ENCODE measurements around the gene SEPTIN7. TPM values are rescaled to one million over a fixed set of nuclear protein-coding genes. Genes with fewer than 3 reads are reported as not detected.
A peak's percentile ranks its signal among the peaks of the same experiment; 100 is the strongest.
"Not testable (repeated sequence)": the region's sequence is repeated elsewhere in the genome, so short reads cannot be mapped to it uniquely, and the experiment has no call there.

SEPTIN7 gene
- total RNA-seq: 37.2 TPM

DNA sequence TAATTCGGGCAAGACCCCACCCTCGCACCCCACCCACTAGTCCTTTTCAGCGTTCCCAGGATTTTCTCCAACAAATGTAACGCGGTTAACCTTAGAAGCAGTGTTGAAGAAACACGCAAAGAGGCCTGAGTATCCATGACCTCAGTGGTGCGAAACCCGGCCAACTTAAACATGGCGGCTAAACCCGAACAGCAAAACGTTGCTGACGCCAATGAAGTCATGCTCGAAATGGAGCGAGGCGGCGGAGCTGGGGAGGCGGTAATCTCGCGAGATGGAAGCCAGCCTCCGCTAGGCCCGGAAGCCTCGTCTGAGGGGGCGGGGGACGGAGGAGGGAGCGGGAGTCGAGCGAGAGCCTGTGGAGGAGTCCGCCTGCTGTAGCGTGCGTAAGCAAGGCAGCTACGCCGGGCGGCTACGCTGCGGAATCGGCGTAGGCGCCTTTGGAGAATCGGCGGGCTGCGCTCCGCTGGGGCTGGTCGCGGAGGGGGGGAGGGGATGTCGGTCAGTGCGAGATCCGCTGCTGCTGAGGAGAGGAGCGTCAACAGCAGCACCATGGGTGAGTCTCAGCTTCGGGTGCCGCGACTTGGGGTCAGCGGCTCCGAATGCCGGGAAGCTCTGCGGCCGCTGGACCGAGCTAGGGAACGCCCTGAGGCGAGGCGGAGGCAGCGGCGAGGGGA is at the start of gene SEPTIN7:
Gene SEPTIN7, plus strand, starts transcription at position 340 of the 674 bp plus-strand sequence. Its CDS starts 153 bp downstream, at position 493.
- DNase-seq (ENCODE audit: low spot score) (peak; percentile 99), ATAC-seq (peak; percentile 92)

DNA sequence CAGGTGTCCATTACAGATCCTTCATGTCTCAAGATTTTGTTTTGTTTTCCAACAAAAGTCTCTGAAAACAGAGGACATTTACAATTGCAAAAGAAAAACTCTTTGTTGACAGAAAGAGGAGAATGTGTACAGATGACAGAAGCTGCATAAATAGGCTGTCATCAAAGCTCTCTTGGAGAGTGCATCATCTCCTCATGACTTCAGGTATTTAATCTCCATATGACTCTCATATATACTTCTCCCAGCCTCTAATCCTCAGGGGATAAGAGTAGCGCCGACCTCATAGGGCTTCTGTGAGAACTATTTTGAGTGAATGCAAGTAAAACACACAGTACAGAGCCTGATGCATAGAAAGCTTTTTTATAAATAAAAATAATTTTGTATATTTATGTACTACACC is 48.1 kb upstream of the SEPTIN7 start:
- ATAC-seq (no peak), DNase-seq (ENCODE audit: low spot score) (no peak)

DNA sequence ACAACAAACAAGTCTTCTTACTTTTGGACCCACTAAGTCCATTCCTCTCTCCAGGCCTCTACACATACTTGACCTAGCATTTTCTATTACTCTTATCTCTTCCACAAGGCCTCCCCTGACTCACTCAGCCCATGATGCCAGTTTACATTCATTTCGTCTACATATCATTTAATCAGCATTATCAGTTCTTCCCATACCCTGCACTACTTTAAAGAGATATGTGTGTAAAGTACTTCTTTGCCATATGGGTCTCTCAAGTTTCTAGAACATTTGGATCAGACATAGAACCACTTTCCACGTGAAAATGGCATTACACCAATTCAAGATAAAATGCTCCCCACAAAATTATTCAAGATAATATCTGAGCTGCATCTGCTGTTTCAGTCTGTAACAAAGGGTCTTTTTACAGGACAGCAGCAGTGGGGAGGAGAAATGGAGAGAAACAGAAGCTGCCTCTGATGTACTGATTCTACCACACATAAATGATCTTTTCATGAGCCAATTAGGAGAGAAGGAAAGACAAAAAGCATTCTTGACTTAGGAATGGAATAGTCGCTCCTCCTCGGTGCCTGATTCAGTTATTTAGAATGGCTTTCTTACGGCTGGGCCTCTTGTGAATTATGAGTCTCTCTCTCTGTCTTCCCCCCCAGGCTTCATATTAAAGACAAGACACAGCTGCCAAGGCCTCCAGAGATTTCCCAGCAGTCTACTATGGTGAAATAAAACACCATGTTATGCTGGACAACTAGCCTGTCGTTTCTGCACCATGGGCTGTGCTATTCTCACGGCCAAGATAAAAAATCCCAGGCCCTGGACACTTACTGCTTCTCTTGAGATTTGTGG is 46.9 kb upstream of the SEPTIN7 start:
- ATAC-seq (no peak), DNase-seq (ENCODE audit: low spot score) (no peak)

DNA sequence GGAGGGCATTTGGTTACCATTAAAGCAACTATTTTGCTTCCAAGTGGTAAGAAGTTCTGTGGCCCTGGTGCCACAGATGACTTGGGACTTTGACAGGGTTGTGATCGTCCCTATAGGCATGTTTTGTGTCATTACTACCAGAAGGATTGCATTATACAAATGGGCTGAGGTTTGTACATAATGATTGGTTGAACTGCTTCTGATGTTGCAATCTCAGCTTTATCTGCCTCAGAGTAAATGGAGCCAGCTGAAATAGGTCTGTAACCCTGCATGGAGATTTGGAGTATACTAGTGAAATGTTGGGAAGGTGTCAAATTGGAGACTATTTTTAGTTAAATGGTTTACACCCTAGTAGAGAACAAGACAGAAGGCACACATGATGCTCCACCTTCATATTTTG is 46.1 kb upstream of the SEPTIN7 start:
- peak; percentile 73 for ATAC-seq

DNA sequence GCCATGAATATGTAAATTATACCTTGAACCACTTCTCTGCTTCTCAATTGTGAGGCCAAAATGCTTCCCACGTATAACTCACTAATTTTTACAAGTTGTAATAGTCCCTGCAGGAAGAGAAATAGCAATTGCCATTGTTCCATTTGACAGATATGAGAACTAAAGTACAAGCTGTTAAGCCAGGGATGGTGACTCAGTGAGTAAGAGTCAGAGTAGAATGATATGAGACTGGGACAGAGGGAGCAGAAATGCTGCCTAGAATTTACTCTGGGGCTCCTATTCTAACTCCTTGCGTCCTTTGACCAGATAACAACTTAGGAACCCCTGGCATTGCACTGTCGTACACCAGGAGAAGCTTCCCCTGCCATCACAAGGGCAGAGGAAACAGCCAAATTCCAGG is 45.1 kb upstream of the SEPTIN7 start:
- ATAC-seq (no peak), DNase-seq (ENCODE audit: low spot score) (no peak)

More for the DNA sequence above, 46.1 kb upstream of the SEPTIN7 start:
- no peak for DNase-seq (ENCODE audit: low spot score)

DNA sequence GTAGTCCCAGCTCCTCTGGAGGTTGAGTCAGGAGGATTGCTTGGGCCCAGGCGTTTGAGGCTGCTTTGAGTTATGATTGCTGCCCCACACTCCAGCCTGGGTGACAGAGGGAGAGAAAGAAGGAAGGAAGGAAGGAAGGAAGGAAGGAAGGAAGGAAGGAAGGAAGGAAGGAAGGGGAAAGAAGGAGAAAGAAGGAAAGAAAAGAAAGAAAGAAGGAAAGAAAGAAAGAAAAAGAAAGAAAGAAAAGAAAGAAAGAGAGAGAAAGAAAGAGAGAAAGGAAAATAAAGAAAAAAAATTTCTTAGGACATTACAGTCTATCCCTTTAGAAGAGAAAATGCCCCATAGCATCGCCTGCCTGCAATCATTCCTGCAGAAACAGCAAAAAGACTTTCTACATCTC is 44.4 kb upstream of the SEPTIN7 start:
- not testable (repeated sequence) for ATAC-seq; DNase-seq (ENCODE audit: low spot score)

DNA sequence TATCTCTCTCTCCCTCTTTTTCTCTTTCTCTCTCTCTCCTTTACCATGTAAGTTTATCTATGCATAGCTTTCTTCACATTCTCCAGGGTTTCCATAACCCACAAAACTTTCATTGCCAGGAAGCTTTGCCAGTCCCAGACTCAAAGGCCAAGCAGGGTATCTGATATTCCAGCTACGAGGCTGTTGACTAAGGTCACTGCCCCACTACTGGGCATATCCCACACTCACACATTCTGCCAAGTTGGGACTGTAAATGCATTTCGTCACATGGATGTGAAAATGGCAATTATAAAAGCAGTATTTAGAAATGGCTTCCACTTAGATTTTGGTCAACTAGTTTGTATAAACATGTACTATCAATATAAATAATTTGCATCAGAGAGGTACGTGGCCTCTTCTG is 43.3 kb upstream of the SEPTIN7 start:
- ATAC-seq (peak; percentile 92), DNase-seq (ENCODE audit: low spot score) (peak; percentile 58)

DNA sequence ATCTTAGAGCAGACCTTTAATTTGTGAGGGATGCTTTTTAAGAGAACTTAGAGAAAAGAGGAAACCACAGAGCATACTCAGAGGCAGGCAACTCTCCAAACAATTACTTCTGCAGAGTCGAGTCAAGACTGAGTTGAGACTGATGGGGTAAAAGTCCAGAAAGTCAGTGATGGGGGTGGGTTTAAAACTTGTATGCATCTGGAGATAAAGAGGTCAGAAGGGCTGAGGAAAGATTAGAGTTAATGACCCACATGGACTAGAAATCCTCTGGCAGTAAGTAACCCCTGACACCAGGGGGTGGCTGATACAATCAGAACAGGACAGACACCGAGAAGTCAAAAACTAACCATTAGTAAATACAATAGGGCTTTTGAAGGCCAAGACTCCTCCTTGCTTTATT is 42.4 kb upstream of the SEPTIN7 start:
- DNase-seq (ENCODE audit: low spot score) (no peak), ATAC-seq (peak; percentile 16)

DNA sequence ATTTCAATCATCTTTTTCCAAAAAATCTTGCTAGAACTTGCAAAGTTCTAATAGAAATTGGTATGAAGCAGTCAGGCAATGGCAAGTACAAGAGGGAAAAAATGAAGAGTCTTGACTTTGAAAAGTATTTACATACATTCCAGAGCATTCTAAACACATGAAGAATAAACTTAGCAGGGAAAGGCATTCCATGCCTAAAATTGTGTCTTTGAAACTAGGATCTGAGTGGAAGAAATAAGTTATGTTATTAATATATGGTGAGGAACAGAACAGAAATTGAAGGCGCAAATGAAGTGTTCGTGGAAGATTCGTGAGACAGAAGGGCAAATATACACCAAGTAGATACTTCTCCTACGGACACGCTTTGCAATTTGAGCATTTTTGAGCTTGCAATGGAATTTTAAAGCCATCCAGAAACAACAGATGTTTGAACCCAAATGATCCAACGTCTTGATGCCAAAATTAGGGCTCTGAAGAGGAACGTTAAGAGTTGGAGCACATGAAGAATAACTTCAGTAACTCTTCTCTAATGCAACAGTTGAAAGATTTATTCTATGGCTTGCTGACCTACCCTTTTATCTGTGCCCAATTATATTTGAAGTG is 40.6 kb upstream of the SEPTIN7 start:
- ATAC-seq: no peak

DNA sequence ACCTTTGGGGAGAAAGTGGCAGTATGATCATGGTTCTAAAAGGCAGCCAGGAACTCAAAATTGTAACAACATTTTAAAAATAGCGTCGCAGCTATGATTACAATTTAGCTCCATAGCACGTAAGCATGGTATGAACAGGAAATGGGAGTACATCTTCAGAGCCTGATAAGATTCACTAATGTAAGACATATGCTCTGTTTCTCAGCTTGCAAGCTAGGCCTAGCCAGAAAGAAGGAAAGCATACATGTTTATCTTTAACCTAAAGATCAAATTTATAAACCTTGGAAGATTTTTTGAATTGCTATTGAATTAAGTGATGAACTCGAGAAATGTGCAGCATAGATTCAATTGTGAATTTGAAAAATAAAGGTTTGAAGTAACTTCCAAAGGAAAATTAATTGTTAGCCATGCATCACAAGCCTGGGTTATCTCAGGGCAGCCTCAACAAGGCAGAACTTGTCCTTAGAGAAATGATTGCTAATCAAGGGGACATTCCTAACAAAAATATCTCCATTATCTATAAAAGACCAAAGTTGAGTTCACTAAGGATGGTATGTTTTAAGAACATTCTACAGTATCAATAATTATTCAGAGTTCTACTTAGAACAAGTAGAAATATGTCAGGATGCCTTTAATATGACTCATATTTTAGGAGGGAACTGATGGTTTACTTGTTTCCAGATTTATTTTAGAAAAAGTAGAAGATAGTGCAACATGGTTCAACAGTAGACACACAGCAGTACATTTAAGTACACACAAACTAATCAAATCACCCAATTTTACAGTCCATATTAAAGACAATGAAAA is 38.8 kb upstream of the SEPTIN7 start:
- peak; percentile 19 for ATAC-seq
- no peak for DNase-seq (ENCODE audit: low spot score)

More for the DNA sequence above, 40.6 kb upstream of the SEPTIN7 start:
- no peak for DNase-seq (ENCODE audit: low spot score)

DNA sequence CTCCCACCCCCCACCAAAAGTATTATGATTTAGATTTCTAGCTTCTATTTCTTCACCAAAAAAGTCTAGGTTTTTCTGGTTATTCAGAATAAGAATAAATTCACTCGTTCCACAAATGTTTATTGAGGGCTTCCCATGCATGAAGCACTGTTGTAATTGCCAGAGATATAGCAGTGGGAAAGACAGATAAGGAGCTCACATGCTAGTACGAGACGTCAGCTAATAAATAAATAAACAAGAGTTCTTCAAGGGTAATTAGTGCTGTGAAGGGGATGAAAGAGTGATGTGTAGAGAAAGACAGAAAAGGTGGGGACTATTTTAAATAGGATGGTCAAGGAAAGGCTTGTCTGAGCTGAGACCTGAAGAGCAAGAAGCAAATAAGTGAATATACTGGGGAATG is 38.1 kb upstream of the SEPTIN7 start:
- DNase-seq (ENCODE audit: low spot score): no peak
- ATAC-seq: no peak

DNA sequence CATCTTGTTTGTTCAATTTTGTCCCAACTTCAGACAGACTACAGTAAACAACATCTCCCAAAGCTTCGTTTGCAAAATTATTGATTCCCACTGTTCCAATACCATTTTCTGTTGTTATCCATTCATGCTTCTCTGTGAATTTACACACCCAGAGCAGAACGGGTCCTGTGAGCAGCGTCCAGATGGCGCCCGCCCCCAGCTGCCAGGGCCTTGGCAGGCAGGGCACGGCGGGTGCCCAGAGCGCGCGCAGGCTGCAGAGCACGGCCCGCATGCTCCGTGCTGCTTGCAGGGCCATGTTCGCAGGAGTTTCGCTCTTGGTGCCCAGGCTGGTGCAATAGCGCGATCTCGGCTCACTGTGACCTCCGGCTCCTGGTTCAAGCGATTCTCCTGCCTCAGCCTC is 32.5 kb upstream of the SEPTIN7 start:
- ATAC-seq (no peak), DNase-seq (ENCODE audit: low spot score) (no peak)

DNA sequence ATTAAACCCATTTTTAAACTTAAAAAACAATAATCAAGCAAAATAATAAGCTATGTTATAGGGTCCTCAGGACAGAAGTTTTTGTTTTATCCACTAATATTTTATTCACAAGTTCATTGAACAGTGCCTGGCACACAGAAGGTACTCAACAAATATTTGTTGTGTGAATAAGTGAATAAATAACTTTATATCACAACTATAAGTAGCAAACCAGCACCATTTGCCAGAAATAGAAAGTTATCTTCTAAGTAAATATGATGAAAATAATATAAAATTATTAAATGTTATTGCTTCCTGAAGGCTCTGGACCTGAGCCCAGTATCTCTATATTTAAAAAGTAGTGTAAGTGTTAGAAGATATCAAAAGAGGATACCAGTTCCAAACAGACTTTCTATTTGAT is 29.1 kb upstream of the SEPTIN7 start:
- ATAC-seq: no peak

DNA sequence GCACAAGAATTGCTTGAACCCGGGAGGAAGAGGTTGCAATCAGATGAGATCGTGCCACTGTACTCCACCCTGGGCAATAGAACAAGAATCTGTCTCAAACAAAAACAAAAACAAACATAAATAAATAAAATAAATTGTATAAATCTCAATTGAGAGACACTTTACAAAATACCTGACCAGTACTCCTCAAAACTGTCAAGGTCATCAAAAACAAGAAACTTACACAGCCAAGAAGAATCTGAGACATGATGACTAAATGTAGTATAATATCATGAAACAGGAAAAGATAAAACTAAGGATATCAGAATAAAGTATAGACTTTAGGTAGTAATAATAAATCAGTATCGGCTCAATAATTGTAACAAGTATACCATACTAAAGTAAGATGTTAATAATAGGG is 26.9 kb upstream of the SEPTIN7 start:
- no peak for DNase-seq (ENCODE audit: low spot score)
- ATAC-seq: no peak

More for the DNA sequence above, 29.1 kb upstream of the SEPTIN7 start:
- DNase-seq (ENCODE audit: low spot score): no peak

DNA sequence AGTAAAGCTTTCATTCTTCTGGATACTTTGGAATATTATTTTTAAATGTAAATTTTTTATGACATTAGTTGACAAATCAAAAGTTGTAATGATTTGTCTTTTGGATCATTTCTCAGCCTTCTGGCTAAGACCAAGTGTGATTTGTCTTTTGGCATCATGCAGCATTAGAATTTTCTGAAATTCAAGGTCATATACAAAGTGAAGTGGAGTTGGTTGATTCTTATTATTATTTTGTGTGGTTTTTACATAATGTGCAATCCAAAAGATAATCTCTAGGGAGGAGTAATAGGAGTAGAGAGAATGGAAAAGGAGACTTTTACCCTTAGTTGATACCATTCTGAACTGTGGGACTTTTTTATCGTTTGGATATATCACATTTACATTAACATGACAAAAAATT is 24.2 kb upstream of the SEPTIN7 start:
- DNase-seq (ENCODE audit: low spot score): no peak
- ATAC-seq: no peak

DNA sequence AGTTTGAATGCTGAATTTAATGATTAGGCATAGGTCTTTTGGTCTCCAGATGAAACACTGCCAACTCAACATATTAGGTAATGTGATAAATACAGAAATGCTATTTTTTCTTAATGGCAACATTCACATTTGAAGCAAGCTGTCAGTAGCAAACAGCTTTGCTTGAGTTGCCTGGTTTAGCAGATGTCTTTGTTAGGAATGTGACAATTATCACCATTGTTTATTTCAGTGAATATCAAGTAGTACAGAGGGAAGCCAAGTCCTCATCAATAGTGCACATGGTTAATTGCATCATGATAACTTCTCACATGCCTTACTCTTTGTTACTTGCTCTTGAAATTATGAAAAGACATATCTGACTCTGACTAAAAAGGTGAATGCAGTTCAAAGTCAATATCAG is 23.7 kb upstream of the SEPTIN7 start:
- DNase-seq (ENCODE audit: low spot score) (no peak), ATAC-seq (no peak)

DNA sequence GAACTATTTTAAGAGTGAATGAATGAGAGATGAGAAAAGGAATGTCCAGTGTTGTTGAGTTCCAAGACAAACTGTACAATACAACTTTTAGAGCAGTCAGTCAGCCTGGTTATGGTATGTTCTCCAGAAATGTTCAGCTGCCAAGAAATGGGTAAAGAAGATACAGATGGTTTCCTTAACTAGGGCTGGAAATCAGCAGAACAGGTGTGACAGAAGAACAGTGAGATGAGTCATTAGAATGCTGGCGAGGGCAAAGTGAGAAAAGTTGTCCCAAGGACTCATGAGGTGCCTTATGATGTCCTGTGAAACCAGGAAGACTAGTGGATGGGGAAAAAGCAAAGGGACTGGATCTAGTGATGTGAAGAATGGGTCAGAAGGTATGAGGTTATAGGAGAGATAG is 20.8 kb upstream of the SEPTIN7 start:
- ATAC-seq (no peak), DNase-seq (ENCODE audit: low spot score) (no peak)

DNA sequence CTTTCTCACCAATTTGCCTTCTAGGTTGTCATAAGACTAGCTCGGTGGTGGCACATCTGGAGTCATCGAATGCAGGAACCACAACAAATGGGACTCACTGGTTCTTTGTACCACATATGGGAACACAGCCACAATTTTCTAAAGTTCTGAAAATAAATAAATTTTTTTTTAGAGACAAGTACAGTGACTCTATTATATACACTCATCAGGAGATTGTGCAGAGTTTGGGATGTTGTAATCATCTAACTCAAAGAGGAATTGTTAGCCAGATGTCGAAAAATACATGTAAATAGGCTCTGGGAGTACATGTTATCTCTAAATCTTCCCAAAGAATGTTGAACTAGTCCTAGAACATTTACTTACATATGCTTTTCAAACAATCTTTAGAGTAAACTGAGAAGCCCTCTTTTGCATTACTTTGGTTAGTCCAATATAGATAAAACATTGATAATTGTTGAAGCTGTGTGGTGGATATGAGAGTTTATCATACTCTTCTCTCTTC is 19.6 kb upstream of the SEPTIN7 start:
- no peak for ATAC-seq
- DNase-seq (ENCODE audit: low spot score): no peak

DNA sequence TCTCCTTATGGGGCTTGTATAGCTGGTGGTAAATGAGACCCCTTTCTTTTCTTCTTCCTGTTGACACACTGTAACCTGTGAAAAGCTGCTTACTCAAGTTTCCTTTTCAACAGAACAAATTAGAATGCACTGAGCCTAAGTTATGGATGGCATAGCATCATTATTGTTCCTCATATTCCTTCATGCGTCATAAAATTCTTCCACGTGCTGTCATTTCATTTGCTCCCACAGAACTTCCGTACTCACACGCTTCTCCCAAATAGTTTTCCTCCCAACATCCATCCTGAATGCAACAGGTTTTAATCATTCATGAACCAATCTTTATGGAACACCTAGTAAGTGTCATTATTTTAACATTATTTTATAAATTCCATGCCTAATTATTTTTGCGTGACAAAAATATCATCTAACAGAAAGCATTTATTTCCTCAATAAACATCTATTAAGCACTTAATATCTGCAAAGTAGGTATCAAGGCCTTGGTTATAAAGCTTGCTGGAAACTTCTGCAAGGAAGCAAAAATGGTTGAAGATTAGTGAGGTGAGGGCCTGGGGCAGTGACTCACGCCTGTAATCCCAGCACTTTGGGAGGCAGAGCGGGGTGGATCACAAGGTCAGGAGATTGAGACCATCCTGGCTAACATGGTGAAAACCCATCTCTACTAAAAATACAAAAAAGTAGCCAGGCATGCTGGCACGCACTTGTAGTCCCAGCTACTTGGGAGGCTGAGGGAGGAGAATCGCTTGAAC is 18.9 kb upstream of the SEPTIN7 start:
- no peak for ATAC-seq
- DNase-seq (ENCODE audit: low spot score): no peak

DNA sequence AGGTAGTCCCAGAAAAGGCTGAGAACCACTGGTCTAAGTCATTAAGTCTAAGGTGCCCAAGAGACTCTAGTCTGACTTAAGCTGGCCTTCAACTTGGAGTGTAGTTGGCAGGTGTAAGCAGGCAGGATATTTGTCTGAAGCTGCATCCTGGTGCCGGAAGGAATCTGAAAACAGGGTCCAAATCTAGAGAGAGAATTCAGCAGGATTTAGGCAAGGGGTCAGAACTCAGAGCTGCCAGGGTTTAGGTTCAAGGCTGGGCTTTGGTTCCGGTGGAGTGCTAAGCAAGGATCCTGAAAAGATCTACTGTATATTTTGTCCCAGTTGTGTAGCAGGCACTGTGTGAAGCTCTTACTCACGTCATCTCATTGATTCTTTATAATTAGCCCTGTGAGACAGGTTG is 16.5 kb upstream of the SEPTIN7 start:
- ATAC-seq (no peak), DNase-seq (ENCODE audit: low spot score) (no peak)
